A204.1 (cell line): ENCODE results near the gene MACROH2A1.

ENCODE experiments used
- FAIRE-seq: peaks from 2 replicates; lab custom pipeline; 2012; peaks lifted over from hg19 to GRCh38; lab: Jason Lieb, UNC

Gene MACROH2A1

GRCh38 chr5:135313405-135313804 is 85.6 kb downstream of the MACROH2A1 start:
- FAIRE-seq = no peak

GRCh38 chr5:135312255-135312935 is 86.6 kb downstream of the MACROH2A1 start:
- FAIRE-seq = no peak

GRCh38 chr5:135310328-135310989 is 88.6 kb downstream of the MACROH2A1 start:
- FAIRE-seq = no peak

GRCh38 chr5:135309391-135310327 is 89.4 kb downstream of the MACROH2A1 start:
- no peak for FAIRE-seq

- no peak for FAIRE-seq
These were observed 90.3 kb downstream of the MACROH2A1 start for GRCh38 chr5:135308752-135309151.

- FAIRE-seq = no peak
These were observed 90.8 kb downstream of the MACROH2A1 start for GRCh38 chr5:135308245-135308644.

GRCh38 chr5:135307143-135307903 is 91.7 kb downstream of the MACROH2A1 start:
- no peak for FAIRE-seq

- FAIRE-seq = no peak
These were observed 92.5 kb downstream of the MACROH2A1 start for GRCh38 chr5:135306557-135306956.

- FAIRE-seq = no peak
These were observed 94.4 kb downstream of the MACROH2A1 start for GRCh38 chr5:135304352-135305221.

GRCh38 chr5:135303582-135304173 is 95.4 kb downstream of the MACROH2A1 start:
- no peak for FAIRE-seq

GRCh38 chr5:135296900-135297816 is 101.9 kb downstream of the MACROH2A1 start:
- no peak for FAIRE-seq

GRCh38 chr5:135295852-135296251 is 103.2 kb downstream of the MACROH2A1 start:
- no peak for FAIRE-seq

- FAIRE-seq = no peak
These were observed 104.2 kb downstream of the MACROH2A1 start for GRCh38 chr5:135294793-135295192.

GRCh38 chr5:135289651-135290050 is 109.4 kb downstream of the MACROH2A1 start:
- no peak for FAIRE-seq

- no peak for FAIRE-seq
These were observed 111.5 kb downstream of the MACROH2A1 start for GRCh38 chr5:135287551-135287950.
